OCI-LY3 (cell line): ENCODE measurements around the gene GSTA2.
"Not testable (repeated sequence)": the region's sequence is repeated elsewhere in the genome, so short reads cannot be mapped to it uniquely, and the experiment has no call there.

Experiments
- H2AFZ ChIP-seq: fragments of 200-600, 300-600 bp; shearing (Covaris generic); 2 replicates; pipeline ENCODE4 v1.6.0; 2014; ENCODE audit warnings: antibody characterized with exemption, low read depth, low read length
- H3K27ac ChIP-seq: fragments of 200-600, 300-600 bp; sonication (generic); 2 replicates; pipeline ENCODE4 v1.5.1; 2014; ENCODE audit warnings: mild to moderate bottlenecking, low read length, moderate library complexity, mixed read lengths
- H3K27me3 ChIP-seq: fragments of 200-600, 300-600 bp; sonication (generic); 2 replicates; pipeline ENCODE4 v1.6.1; 2014; ENCODE audit warnings: low read depth, low read length, mixed read lengths
- H3K36me3 ChIP-seq: fragments of 200-600, 300-600 bp; sonication (generic); replicated peaks from 2 replicates; pipeline ENCODE3; 2014; ENCODE audit warnings: low read depth, low read length, mixed read lengths
- H3K4me1 ChIP-seq: fragments of 300-600, 200-600 bp; sonication (generic); 2 replicates; pipeline ENCODE4 v1.6.1; 2014; ENCODE audit warnings: low read length, mixed read lengths
- H3K4me2 ChIP-seq: fragments of 200-600, 300-600 bp; sonication (generic); 2 replicates; pipeline ENCODE4 v1.6.1; 2014; ENCODE audit warnings: low read length, mixed read lengths
- H3K4me3 ChIP-seq: fragments of 300-600, 200-600 bp; sonication (generic); 2 replicates; pipeline ENCODE4 v1.5.1; 2014; ENCODE audit warnings: antibody characterized with exemption, mild to moderate bottlenecking, low read length, moderate library complexity
- H3K79me2 ChIP-seq: fragments of 300-600, 200-600 bp; shearing (Covaris generic); 2 replicates; pipeline ENCODE4 v1.6.1; 2014; ENCODE audit warnings: mild to moderate bottlenecking, low read length, mixed read lengths
- H3K9ac ChIP-seq: fragments of 300-600, 200-600 bp; shearing (Covaris generic); 2 replicates; pipeline ENCODE4 v1.6.0; 2014; ENCODE audit warnings: mild to moderate bottlenecking, low read length, moderate library complexity
- H3K9me3 ChIP-seq: fragments of 200-600, 300-600 bp; shearing (Covaris generic); 2 replicates; pipeline ENCODE4 v1.6.1; 2014; ENCODE audit warnings: low read length, mixed read lengths; ENCODE audit not compliant: insufficient read depth
- H4K20me1 ChIP-seq: fragments of 200-600, 300-600 bp; sonication (generic); 2 replicates; pipeline ENCODE4 v1.6.1; 2016; ENCODE audit warnings: low read length, mixed read lengths; ENCODE audit not compliant: insufficient read depth
- EZH2phosphoT487 ChIP-seq: fragments of 200-600 bp; shearing (Covaris generic); IDR thresholded peaks from 2 replicates; pipeline ENCODE4 v1.6.1; 2018; ENCODE audit warnings: antibody characterized with exemption, mixed run types, low read depth
- TF ChIP-seq, protein P1 (sequence below): fragments of 200-600, 300-600 bp; sonication (generic); IDR thresholded peaks from 2 replicates; pipeline ENCODE4 v1.5.1; 2014; ENCODE audit warnings: antibody characterized with exemption, low read length, low read depth

The GSTA2 gene

DNA sequence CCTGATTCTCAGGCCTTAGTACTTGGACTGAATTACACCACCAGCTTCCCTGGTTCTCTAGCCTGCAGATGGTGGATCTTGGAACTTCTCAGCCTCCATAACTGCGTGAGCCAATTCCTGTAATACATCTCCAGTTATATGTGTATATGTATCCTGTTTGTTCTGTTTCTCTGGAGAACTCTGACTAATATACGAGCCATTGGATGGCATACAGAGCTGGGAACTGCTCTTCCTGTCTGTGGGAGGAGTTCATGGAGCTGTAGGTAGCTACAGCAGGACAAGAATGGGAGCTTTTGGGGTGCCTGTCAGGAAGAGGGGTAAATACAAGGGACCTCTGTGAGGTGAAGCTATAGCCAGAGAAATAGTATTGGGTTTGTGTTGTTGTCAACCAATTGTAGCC, 51.1 kb downstream of the GSTA2 start:
- Histone ChIP-seq H3K9ac (no peak overlapping the region), H3K79me2 (no peaks in the 10 kb centered on the region), H3K9me3 (peaks cover 4% of the 10 kb centered on the region; the same call in 1 of the 2 replicates), H3K4me3 (no peak overlapping the region), H2AFZ (no peak overlapping the region), H3K36me3 (no peaks in the 10 kb centered on the region), H3K4me1 (no peaks in the 10 kb centered on the region), H4K20me1 (no peaks in the 10 kb centered on the region), H3K27ac (no peak overlapping the region), H3K27me3 (no peaks in the 10 kb centered on the region), H3K4me2 (no peak overlapping the region)
- TF ChIP-seq, protein P1, sequence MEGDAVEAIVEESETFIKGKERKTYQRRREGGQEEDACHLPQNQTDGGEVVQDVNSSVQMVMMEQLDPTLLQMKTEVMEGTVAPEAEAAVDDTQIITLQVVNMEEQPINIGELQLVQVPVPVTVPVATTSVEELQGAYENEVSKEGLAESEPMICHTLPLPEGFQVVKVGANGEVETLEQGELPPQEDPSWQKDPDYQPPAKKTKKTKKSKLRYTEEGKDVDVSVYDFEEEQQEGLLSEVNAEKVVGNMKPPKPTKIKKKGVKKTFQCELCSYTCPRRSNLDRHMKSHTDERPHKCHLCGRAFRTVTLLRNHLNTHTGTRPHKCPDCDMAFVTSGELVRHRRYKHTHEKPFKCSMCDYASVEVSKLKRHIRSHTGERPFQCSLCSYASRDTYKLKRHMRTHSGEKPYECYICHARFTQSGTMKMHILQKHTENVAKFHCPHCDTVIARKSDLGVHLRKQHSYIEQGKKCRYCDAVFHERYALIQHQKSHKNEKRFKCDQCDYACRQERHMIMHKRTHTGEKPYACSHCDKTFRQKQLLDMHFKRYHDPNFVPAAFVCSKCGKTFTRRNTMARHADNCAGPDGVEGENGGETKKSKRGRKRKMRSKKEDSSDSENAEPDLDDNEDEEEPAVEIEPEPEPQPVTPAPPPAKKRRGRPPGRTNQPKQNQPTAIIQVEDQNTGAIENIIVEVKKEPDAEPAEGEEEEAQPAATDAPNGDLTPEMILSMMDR = no peak

DNA sequence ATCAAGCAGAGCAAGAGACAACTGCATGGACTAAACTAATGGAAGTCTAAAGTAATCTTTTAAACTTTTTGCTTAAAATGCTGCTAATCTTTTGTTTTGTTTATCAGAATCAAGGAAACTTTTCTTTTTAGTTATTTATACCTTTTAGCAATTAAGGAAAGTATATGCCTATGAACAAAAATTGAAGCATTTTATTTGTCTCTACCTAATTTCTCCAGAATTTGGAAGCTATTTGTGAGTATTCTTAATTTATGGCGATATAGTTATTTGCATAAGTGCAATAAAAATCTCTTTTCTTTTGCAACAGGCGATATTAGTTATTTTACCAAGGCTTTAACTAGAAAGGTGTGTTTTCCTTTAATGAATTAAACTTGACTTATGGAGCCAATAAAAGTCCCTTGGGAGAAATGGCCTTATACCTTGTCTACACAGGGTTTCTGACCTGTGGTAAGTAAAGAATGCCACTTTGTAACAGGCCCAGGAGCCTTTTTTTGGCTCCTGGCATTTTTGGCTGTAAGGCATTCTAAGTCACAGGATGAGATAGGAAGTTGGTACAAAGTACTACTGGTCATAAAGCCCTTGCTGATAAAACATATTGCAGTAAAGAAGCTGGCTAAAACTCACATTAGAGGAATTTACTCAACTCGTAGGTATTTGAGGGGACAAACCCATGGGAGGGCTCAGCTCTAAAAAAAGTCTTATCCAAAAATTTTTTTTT, 55.2 kb downstream of the GSTA2 start:
- Histone ChIP-seq H3K79me2 (no peaks in the 10 kb centered on the region), H4K20me1 (no peaks in the 10 kb centered on the region), H3K36me3 (no peaks in the 10 kb centered on the region), H3K4me3 (no peak overlapping the region), H3K4me2 (no peak overlapping the region), H3K9ac (no peak overlapping the region), H3K4me1 (no peaks in the 10 kb centered on the region), H2AFZ (no peak overlapping the region), H3K27me3 (no peaks in the 10 kb centered on the region), H3K9me3 (peaks cover 4% of the 10 kb centered on the region; the same call in 1 of the 2 replicates), H3K27ac (no peak overlapping the region)
- no peak for TF ChIP-seq EZH2phosphoT487
- TF ChIP-seq, protein P1 = no peak

DNA sequence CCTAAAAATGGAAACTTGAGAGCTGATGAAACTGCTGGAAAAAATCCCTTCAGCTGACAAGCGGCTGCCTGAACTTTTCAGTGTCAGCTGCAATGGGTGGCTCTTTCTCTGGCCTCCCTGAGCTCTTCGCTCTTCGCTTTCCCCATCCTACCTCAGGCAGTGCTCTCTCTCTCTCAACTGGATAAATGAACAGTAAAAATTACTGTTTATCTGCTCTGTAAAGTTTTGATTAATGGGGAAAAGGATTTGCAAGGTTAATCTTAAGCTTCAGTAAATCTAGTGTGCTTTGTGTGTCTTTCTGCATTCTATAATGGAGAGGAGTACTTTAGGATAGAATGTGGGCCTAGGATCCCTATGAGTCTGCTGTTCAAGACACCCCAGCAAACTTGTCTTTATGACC, 57.3 kb downstream of the GSTA2 start:
- no peaks in the 10 kb centered on the region for H4K20me1 ChIP-seq
- H3K27ac ChIP-seq = no peak overlapping the region
- no peak for TF ChIP-seq EZH2phosphoT487
- TF ChIP-seq, protein P1 = no peak
- no peaks in the 10 kb centered on the region for H3K4me1 ChIP-seq
- H3K27me3 ChIP-seq = 0 out of 2 replicates have a peak, but pooled peaks cover 2% of the 10 kb centered on the region
- H3K4me2 ChIP-seq = no peak overlapping the region
- no peak overlapping the region for H2AFZ ChIP-seq
- peaks cover 4% of the 10 kb centered on the region; the same call in 1 of the 2 replicates for H3K9me3 ChIP-seq
- no peak overlapping the region for H3K9ac ChIP-seq
- H3K36me3 ChIP-seq = no peaks in the 10 kb centered on the region
- no peak overlapping the region for H3K4me3 ChIP-seq
- no peaks in the 10 kb centered on the region for H3K79me2 ChIP-seq

- H3K4me1 ChIP-seq, H3K4me2 ChIP-seq, H3K27ac ChIP-seq, H3K27me3 ChIP-seq, H3K9ac ChIP-seq, H3K36me3 ChIP-seq, H3K79me2 ChIP-seq, H3K9me3 ChIP-seq, H2AFZ ChIP-seq, H3K4me3 ChIP-seq, H4K20me1 ChIP-seq: not testable (repeated sequence)
These were observed 58.3 kb downstream of the GSTA2 start for GRCh38 chr6:52704781-52705502.
